IMR-90 (cell line): ENCODE data around the gene ZFHX3. TPM values are rescaled to one million over a fixed set of nuclear protein-coding genes. Genes with fewer than 3 reads are reported as not detected.

Experiments
- ATAC-seq: fragments of 200-7000 bp; cut with Tn5 transposase; 2 replicates; pipeline ENCODE4 v1.9.1; 2020; ENCODE audit warnings: low read depth, mild to moderate bottlenecking, moderate library complexity
- BruUV-seq: library from RNA; stranded (reverse); fragments of 400-500 nt; replicated peaks from 2 replicates; lab custom pipeline; 2021; lab: Mats Ljungman, UMichigan
- CTCF ChIA-PET: fragments of 300-600 bp; formaldehyde crosslinking; extraction: SDS; loops from one replicate; lab custom pipeline; 2021; ENCODE audit warnings: antibody characterized with exemption; lab: Yijun Ruan, JAX
- POLR2A ChIA-PET: fragments of 300-600 bp; sonication (Branson Sonifier 250); formaldehyde crosslinking; loops from one replicate; lab custom pipeline; 2022; ENCODE audit warnings: antibody characterized with exemption; ENCODE audit not compliant: unreplicated experiment; lab: Charles Lee
- DNase-seq: peaks from one replicate; pipeline ENCODE4 v3.0.0; 2013
- H2AFZ ChIP-seq: replicated peaks from 2 replicates; pipeline ENCODE3; 2013; ENCODE audit warnings: low read length, mild to moderate bottlenecking; ENCODE audit not compliant: poor library complexity
- H2AK5ac ChIP-seq: 2 replicates; pipeline ENCODE4 v1.6.1; 2013; ENCODE audit warnings: low read depth, low read length, inconsistent platforms
- H2AK9ac ChIP-seq: replicated peaks from 2 replicates; pipeline ENCODE3; 2013; ENCODE audit warnings: mild to moderate bottlenecking, low read depth, low read length, moderate library complexity; ENCODE audit not compliant: poor library complexity
- H2BK120ac ChIP-seq: 2 replicates; pipeline ENCODE4 v1.6.1; 2013; ENCODE audit warnings: low read depth, low read length, inconsistent platforms
- H2BK15ac ChIP-seq: 3 replicates; pipeline ENCODE4 v1.6.1; 2013; ENCODE audit warnings: low read depth, low read length, inconsistent platforms
- H2BK20ac ChIP-seq: 2 replicates; pipeline ENCODE4 v1.6.1; 2013; ENCODE audit warnings: low read depth, mild to moderate bottlenecking, inconsistent platforms, low read length, moderate library complexity
- H2BK5ac ChIP-seq: 2 replicates; pipeline ENCODE4 v1.6.1; 2013; ENCODE audit warnings: mild to moderate bottlenecking, low read depth, low read length, inconsistent platforms; ENCODE audit not compliant: poor library complexity, severe bottlenecking
- H3K14ac ChIP-seq: replicated peaks from 2 replicates; pipeline ENCODE4 v1.6.1; 2013; ENCODE audit warnings: low read depth, low read length, inconsistent platforms
- H3K18ac ChIP-seq: 2 replicates; pipeline ENCODE4 v1.6.1; 2013; ENCODE audit warnings: low read depth, low read length, control low read depth
- H3K23ac ChIP-seq: 2 replicates; pipeline ENCODE4 v1.6.1; 2013; ENCODE audit warnings: low read depth, low read length, inconsistent platforms
- H3K27ac ChIP-seq: 2 replicates; pipeline ENCODE4 v1.5.1; 2013; ENCODE audit warnings: mild to moderate bottlenecking, control low read depth, low read length; ENCODE audit not compliant: insufficient read depth
- H3K27me3 ChIP-seq: 2 replicates; pipeline ENCODE4 v1.6.1; 2013; ENCODE audit warnings: low read length; ENCODE audit not compliant: control insufficient read depth, insufficient read depth
- H3K36me3 ChIP-seq: 2 replicates; pipeline ENCODE4 v1.6.1; 2013; ENCODE audit warnings: low read length, mixed read lengths; ENCODE audit not compliant: control insufficient read depth, insufficient read depth
- H3K4ac ChIP-seq: 2 replicates; pipeline ENCODE4 v1.6.1; 2013; ENCODE audit warnings: low read depth, low read length, inconsistent platforms
- H3K4me1 ChIP-seq: 2 replicates; pipeline ENCODE4 v1.6.1; 2013; ENCODE audit warnings: low read length, mixed read lengths; ENCODE audit not compliant: control insufficient read depth, insufficient read depth
- H3K4me2 ChIP-seq: 2 replicates; pipeline ENCODE4 v1.6.1; 2013; ENCODE audit warnings: low read depth, mild to moderate bottlenecking, control low read depth, low read length, moderate library complexity
- H3K4me3 ChIP-seq: 2 replicates; pipeline ENCODE4 v1.5.1; 2013; ENCODE audit warnings: low read depth, mild to moderate bottlenecking, control low read depth, low read length, moderate library complexity; ENCODE audit not compliant: insufficient read depth
- H3K56ac ChIP-seq: 2 replicates; pipeline ENCODE4 v1.6.1; 2013; ENCODE audit warnings: low read length, inconsistent platforms; ENCODE audit not compliant: insufficient read depth; ENCODE audit errors: extremely low read depth
- H3K79me1 ChIP-seq, 2 experiments: 2 replicates each; pipeline ENCODE4 v1.6.1; 2013; ENCODE audit warnings: low read length in 2 of 2, inconsistent platforms in 1 of 2, low read depth in 1 of 2
- H3K9ac ChIP-seq: 2 replicates; pipeline ENCODE4 v1.6.1; 2013; ENCODE audit warnings: low read depth, low read length, control low read depth
- H3K9me1 ChIP-seq: 2 replicates; pipeline ENCODE4 v1.6.1; 2013; ENCODE audit warnings: low read length, inconsistent platforms; ENCODE audit not compliant: insufficient read depth
- H3K9me3 ChIP-seq: 2 replicates; pipeline ENCODE4 v1.6.1; 2013; ENCODE audit warnings: low read length; ENCODE audit not compliant: control insufficient read depth, insufficient read depth
- H4K20me1 ChIP-seq: 2 replicates; pipeline ENCODE4 v1.6.1; 2013; ENCODE audit warnings: low read length, inconsistent platforms; ENCODE audit not compliant: insufficient read depth
- H4K5ac ChIP-seq: 2 replicates; pipeline ENCODE4 v1.6.1; 2013; ENCODE audit warnings: mild to moderate bottlenecking, low read depth, low read length, control low read depth
- H4K8ac ChIP-seq, 2 experiments: 2 replicates each; pipeline ENCODE4 v1.6.1; 2013; ENCODE audit warnings: low read depth in 2 of 2, low read length in 2 of 2, control low read depth in 1 of 2, inconsistent platforms in 1 of 2
- H4K91ac ChIP-seq: 2 replicates; pipeline ENCODE4 v1.6.1; 2013; ENCODE audit warnings: low read depth, low read length, inconsistent platforms; ENCODE audit not compliant: insufficient read depth
- CHD1 ChIP-seq: IDR thresholded peaks from 2 replicates; pipeline ENCODE4 v1.6.1; 2012; ENCODE audit warnings: low read depth, low read length, improper control_type of control experiment
- CTCF ChIP-seq: conservative IDR thresholded peaks from 2 replicates; pipeline ENCODE4 v1.5.1; 2012; ENCODE audit warnings: mild to moderate bottlenecking, low read depth, low read length, improper control_type of control experiment
- MAFK ChIP-seq: IDR thresholded peaks from 2 replicates; pipeline ENCODE4 v1.6.1; 2012; ENCODE audit warnings: low read depth, low read length, improper control_type of control experiment
- NFE2L2 ChIP-seq: fragments of 150-350 bp; IDR thresholded peaks from 2 replicates; pipeline ENCODE4 v1.6.1; 2016; ENCODE audit warnings: low read depth, mild to moderate bottlenecking, low read length
- POLR2A ChIP-seq: IDR thresholded peaks from 2 replicates; pipeline ENCODE4 v1.6.1; 2012; ENCODE audit warnings: mild to moderate bottlenecking, low read depth, low read length
- RCOR1 ChIP-seq: IDR thresholded peaks from 2 replicates; pipeline ENCODE4 v1.6.1; 2012; ENCODE audit warnings: mild to moderate bottlenecking, low read length, improper control_type of control experiment; ENCODE audit not compliant: insufficient replicate concordance
- SMC3 ChIP-seq: fragments of 150-350 bp; IDR thresholded peaks from 2 replicates; pipeline ENCODE4 v1.6.1; 2016; ENCODE audit warnings: low read depth, mild to moderate bottlenecking, antibody characterized with exemption, low read length, moderate library complexity
- WGBS, 2 experiments: methylation state at CpG; one replicate each; pipeline versions ENCODE4 v1.1.5 to v1.1.7; 2013; ENCODE audit warnings: missing lambda C conversion rate in 2 of 2; ENCODE audit not compliant: insufficient read length in 1 of 2; ENCODE audit errors: extremely low coverage in 2 of 2; 5-methylcytosine and 5-hydroxymethylcytosine counted together
- dilution Hi-C: fragments of 300-500 bp; cut with HindIII; formaldehyde crosslinking; loops from one replicate; pipeline ENCODE4 v1.14.3; 2018; ENCODE audit warnings: low sequenced_read_pairs; ENCODE audit not compliant: unreplicated experiment
- in situ Hi-C: fragments of 300-500 bp; cut with MboI; formaldehyde crosslinking; loops from 3 replicates; pipeline ENCODE4 v1.14.3; 2019; ENCODE audit warnings: low sequenced_read_pairs, inconsistent platforms, mixed read lengths
- intact Hi-C: fragments of 100-400 bp; cut with micrococcal nuclease; formaldehyde crosslinking; loops from 2 replicates; pipeline ENCODE4 v1.10.0; 2022
- polyA plus RNA-seq, 3 experiments: library from polyadenylated mRNA; depleted of rRNA; stranded (reverse); fragments of >200 nt; gene quantifications; 2 replicates each; pipeline ENCODE4 v1.2.3, GENCODE V29; 2012; ENCODE audit warnings: low replicate concordance in 1 of 3
- total RNA-seq: library from RNA; depleted of rRNA; stranded (reverse); fragments of >200 nt; gene quantifications from 2 replicates; pipeline ENCODE4 v1.2.3, GENCODE V29; 2012

ZFHX3 gene
- total and polyA plus RNA-seq, 2 of the 4 experiments (the other 2 are of a cell fraction): 1.4 to 1.7 TPM

GRCh38 chr16:72753881-72754280 lies 294.0 kb downstream of the ZFHX3 start:
- Histone ChIP-seq H2AK5ac (no peak overlapping the region), H2BK15ac (no peak overlapping the region), H4K20me1 (no peaks in the 10 kb centered on the region), H3K4me1 (no peaks in the 10 kb centered on the region), H3K36me3 (no peaks in the 10 kb centered on the region), H3K56ac (no peak overlapping the region), H3K4me2 (no peak overlapping the region), H2BK120ac (no peak overlapping the region), H3K4me3 (no peak overlapping the region), H3K9me1 (no peaks in the 10 kb centered on the region), H2AK9ac (no peak overlapping the region), H3K9me3 (peaks cover 2% of the 10 kb centered on the region; the same call in 1 of the 2 replicates), H3K27ac (no peak overlapping the region), H3K9ac (no peak overlapping the region), H3K4ac (no peak overlapping the region), H3K23ac (no peak overlapping the region), H2BK20ac (no peak overlapping the region), H3K18ac (no peak overlapping the region), H2AFZ (no peak overlapping the region), H3K79me1 (no peaks in the 10 kb centered on the region), H3K27me3 (no peaks in the 10 kb centered on the region), H4K8ac (no peak overlapping the region), H4K5ac (no peak overlapping the region), H3K14ac (no peak overlapping the region), H2BK5ac (no peak overlapping the region), H4K91ac (no peak overlapping the region)
- ChIA-PET POLR2A (no interaction called here), CTCF (interaction anchor here (0.5 kb wide), 1 partner anchor 649 kb away, joined by 4 read pairs; no protein-coding TSS in a partner anchor)
- no TSS peak for BruUV-seq
- intact Hi-C loops: no loop called here
- WGBS, 2 experiments: no CpG with 5 or more reads among the region's 2 CpGs
- no peak for ATAC-seq
- no peak for DNase-seq
- in situ Hi-C loops: no loop called here
- dilution Hi-C loops: no loop called here
- no peak for TF ChIP-seq NFE2L2
- no peak for TF ChIP-seq CHD1
- TF ChIP-seq SMC3: no peak
- no peak for TF ChIP-seq POLR2A
- no peak for TF ChIP-seq RCOR1
- no peak for TF ChIP-seq MAFK
- no peak for TF ChIP-seq CTCF
